Vein endothelial cell (primary cell): ENCODE results near the gene HSCB. TPM values are rescaled to one million over a fixed set of nuclear protein-coding genes. Genes with fewer than 3 reads are reported as not detected.

Source experiments
- total RNA-seq: library from RNA; depleted of rRNA; stranded (reverse); fragments of >200 nt; gene quantifications from 2 replicates; pipeline ENCODE4 v1.2.3, GENCODE V29; 2012

Gene HSCB, protein sequence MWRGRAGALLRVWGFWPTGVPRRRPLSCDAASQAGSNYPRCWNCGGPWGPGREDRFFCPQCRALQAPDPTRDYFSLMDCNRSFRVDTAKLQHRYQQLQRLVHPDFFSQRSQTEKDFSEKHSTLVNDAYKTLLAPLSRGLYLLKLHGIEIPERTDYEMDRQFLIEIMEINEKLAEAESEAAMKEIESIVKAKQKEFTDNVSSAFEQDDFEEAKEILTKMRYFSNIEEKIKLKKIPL
- total RNA-seq = 13.6 and 17.0 TPM in 2 replicates

GRCh38 chr22:28741785-28742561 is at the start of gene HSCB, which contains the start of gene CHEK2:
Gene HSCB (plus strand): TSS chr22:28742039. CDS start chr22:28742096, 57 bp downstream.
Gene CHEK2 (minus strand): TSS chr22:28741820. CDS start chr22:28734721, 7,099 bp downstream.

GRCh38 chr22:28772633-28773460 is 31.0 kb downstream of the HSCB start, which contains the start of gene CCDC117:
Gene CCDC117 (plus strand): TSS chr22:28772695. CDS start chr22:28772850, 155 bp downstream.

GRCh38 chr22:28800308-28801041 is 58.6 kb downstream of the HSCB start, which contains the start of gene XBP1:
Gene XBP1 (minus strand): TSS chr22:28800569.

Other genes with a start within 250 kb of the HSCB start
- 29.1 and 39.7 TPM in 2 replicates for gene TTC28, start 62.2 kb upstream of the HSCB start, total RNA-seq
- 12.5 and 20.9 TPM in 2 replicates for gene CHEK2, start 219 bp upstream of the HSCB start, total RNA-seq
- gene CCDC117, start 30.7 kb downstream of the HSCB start, total RNA-seq = 19.9 and 24.5 TPM in 2 replicates
- gene XBP1, start 58.5 kb downstream of the HSCB start, total RNA-seq = 102 and 108 TPM in 2 replicates
- gene ZNRF3, start 141.5 kb downstream of the HSCB start, total RNA-seq = 5.9 and 7.2 TPM in 2 replicates